Measurements from ENCODE around the gene SOX9.
"Not testable (repeated sequence)": the region's sequence is repeated elsewhere in the genome, so short reads cannot be mapped to it uniquely, and the experiment has no call there.

Gene SOX9

DNA sequence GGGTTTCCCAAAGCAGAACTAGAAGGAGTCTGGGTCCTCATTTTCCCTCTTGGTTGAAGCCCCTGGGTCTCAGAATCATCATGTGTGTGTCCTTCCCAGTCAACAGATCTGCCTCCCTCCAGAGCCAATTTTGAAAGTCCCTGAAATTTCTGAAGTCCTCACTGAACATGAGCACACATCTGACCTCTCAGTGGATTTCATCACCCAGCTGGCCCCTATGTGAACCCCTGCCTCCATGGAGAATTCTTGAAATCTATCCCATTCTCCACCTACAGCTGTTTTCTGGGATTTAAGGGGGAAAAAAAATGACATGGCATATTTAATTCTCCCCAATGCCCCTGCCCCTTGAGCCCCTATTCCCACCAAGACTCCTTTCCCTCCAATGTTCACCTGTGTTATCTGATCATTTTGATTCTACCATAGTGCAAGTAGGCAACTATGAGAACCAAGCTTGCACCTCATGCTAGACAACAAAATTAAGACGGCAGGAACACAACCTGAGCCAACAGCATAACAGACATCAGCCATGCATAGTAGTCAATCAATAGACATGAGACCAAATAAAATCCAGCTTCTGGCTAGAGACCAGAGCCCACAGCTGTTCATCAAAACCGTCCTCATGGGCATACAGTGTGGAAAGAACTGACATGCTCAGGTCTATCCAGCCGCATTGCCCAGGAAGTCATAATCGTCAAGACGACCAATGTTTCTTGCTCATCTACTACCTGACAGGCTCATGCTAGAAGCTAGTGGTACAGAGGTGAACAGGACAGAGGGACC, 14.9 kb downstream of the SOX9 start:
- no peaks in the 10 kb centered on the region for H3K36me3 Mint-ChIP-seq
- no peak overlapping the region for H3K4me3 Mint-ChIP-seq
- H3K27me3 Mint-ChIP-seq, result peaks cover 11% of the 10 kb centered on the region
- no peaks in the 10 kb centered on the region for H3K4me1 Mint-ChIP-seq
- no peaks in the 10 kb centered on the region for H3K9me3 Mint-ChIP-seq
- ATAC-seq, result no peak
- H3K27ac Mint-ChIP-seq, result no peak overlapping the region

DNA sequence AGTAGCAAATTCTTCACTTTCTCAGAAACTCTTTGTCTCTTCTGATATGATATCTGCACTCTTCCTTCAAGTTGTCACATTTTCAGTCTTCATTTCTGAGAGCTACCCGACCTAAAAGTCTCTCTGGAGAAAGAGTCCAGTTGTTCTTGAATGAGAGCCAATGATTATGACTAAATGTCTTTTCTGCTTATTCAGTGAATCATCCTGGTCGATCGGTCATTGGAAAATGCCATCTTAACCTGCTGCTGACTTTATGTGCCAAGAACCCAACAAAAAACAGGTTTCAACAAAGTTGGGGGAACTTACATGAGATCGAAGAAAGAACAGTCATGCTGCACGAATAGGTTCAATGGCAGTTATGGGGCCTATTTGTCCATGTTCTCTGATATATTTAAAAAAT, 15.9 kb downstream of the SOX9 start:
- H3K9me3 Mint-ChIP-seq, result no peaks in the 10 kb centered on the region

DNA sequence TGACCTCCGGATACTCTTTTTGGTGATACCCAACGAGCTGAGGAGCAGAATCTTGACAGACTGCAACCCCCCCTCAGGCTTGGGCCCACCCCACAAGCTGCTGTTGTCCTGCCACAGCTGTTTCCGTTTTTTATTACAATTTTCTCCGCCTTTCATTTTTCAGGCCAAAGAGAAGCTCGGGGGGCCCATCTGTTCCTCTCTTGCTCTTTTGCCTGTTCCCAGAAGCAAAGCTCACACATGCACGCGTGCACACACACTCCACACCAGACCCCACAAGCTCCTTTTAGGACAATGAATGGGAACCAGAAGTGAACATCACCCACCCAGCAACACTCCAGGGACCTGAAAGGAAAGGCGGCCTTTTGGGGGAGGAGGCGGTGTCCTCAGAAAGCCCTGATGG, 16.3 kb downstream of the SOX9 start:
- Mint-ChIP-seq H3K4me3 (no peak overlapping the region), H3K9me3 (no peaks in the 10 kb centered on the region)

More for the DNA sequence above, 15.9 kb downstream of the SOX9 start:
- Mint-ChIP-seq H3K27me3 (peaks cover 11% of the 10 kb centered on the region), H3K27ac (no peak overlapping the region), H3K4me1 (no peaks in the 10 kb centered on the region), H3K36me3 (no peaks in the 10 kb centered on the region), H3K4me3 (no peak overlapping the region)
- no peak for ATAC-seq

DNA sequence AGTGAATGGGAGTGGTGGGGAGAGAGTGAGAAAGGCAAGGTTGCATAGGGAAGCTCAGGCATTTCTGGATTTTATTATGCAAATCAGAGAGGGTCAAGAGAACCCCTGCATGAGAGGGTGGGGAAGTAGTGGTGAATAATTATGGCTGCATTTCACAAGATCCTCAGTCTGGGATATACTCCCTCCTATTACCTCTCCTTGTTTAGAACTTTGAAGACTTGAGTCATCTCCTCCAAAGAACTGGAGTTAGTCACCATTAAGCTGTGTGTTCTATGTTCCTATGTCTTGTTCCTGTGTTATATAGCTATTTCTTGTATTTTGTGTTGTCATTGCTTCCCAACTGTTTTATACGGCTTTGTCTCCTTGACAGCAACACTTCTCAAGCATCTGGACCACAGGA, 18.4 kb downstream of the SOX9 start:
- Mint-ChIP-seq H3K9me3 (no peaks in the 10 kb centered on the region), H3K4me3 (no peak overlapping the region), H3K4me1 (no peaks in the 10 kb centered on the region), H3K36me3 (no peaks in the 10 kb centered on the region), H3K27ac (no peak overlapping the region), H3K27me3 (peaks cover 7% of the 10 kb centered on the region)
- ATAC-seq, result no peak

More for the DNA sequence above, 16.3 kb downstream of the SOX9 start:
- Mint-ChIP-seq H3K27ac (no peak overlapping the region), H3K36me3 (no peaks in the 10 kb centered on the region), H3K4me1 (no peaks in the 10 kb centered on the region), H3K27me3 (peaks cover 11% of the 10 kb centered on the region)
- no peak for ATAC-seq

GRCh38 chr17:72141336-72141735, 20.5 kb downstream of the SOX9 start:
- no peak for ATAC-seq
- Mint-ChIP-seq H3K27me3 (peaks cover 6% of the 10 kb centered on the region), H3K36me3 (no peaks in the 10 kb centered on the region), H3K9me3 (peaks cover 6% of the 10 kb centered on the region), H3K4me3 (no peak overlapping the region), H3K4me1 (no peaks in the 10 kb centered on the region), H3K27ac (no peak overlapping the region)

DNA sequence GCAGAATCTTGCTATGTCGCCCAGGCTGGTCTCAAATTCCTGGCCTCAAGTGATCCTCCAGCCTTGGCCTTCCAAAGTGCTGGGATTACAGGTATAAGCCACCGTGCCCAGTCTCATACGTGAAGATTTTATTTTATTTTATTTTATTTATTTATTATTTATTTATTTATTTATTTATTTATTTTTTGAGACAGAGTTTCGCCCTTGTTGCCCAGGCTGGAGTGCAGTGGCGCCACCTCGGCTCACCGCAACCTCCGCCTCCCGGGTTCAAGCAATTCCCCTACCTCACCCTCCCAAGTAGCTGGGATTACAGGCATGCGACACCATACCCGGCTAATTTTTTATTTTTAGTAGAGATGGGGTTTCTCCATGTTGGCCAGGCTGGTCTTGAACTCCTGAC, 21.3 kb downstream of the SOX9 start:
- H3K36me3 Mint-ChIP-seq, result not testable (repeated sequence)
- peaks cover 14% of the 10 kb centered on the region for H3K27me3 Mint-ChIP-seq

GRCh38 chr17:72142614-72143013, 21.8 kb downstream of the SOX9 start:
- no peak for ATAC-seq
- Mint-ChIP-seq H3K9me3 (peaks cover 10% of the 10 kb centered on the region), H3K27ac (no peak overlapping the region), H3K4me3 (no peak overlapping the region), H3K4me1 (no peaks in the 10 kb centered on the region), H3K36me3 (no peaks in the 10 kb centered on the region), H3K27me3 (peaks cover 19% of the 10 kb centered on the region)

More for the DNA sequence above, 21.3 kb downstream of the SOX9 start:
- not testable (repeated sequence) for H3K9me3 Mint-ChIP-seq, H3K4me3 Mint-ChIP-seq, ATAC-seq, H3K4me1 Mint-ChIP-seq, H3K27ac Mint-ChIP-seq

GRCh38 chr17:72143245-72143644, 22.4 kb downstream of the SOX9 start:
- no peak overlapping the region for H3K4me3 Mint-ChIP-seq
- no peak overlapping the region for H3K27ac Mint-ChIP-seq
- peaks cover 10% of the 10 kb centered on the region for H3K9me3 Mint-ChIP-seq
- ATAC-seq, result no peak
- H3K4me1 Mint-ChIP-seq, result no peaks in the 10 kb centered on the region
- H3K27me3 Mint-ChIP-seq, result peaks cover 19% of the 10 kb centered on the region
- no peaks in the 10 kb centered on the region for H3K36me3 Mint-ChIP-seq

- Mint-ChIP-seq H3K36me3 (no peaks in the 10 kb centered on the region), H3K27me3 (peaks cover 19% of the 10 kb centered on the region), H3K4me3 (no peak overlapping the region), H3K9me3 (peaks cover 10% of the 10 kb centered on the region), H3K27ac (no peak overlapping the region), H3K4me1 (no peaks in the 10 kb centered on the region)
- ATAC-seq, result no peak
These were observed 23.3 kb downstream of the SOX9 start for GRCh38 chr17:72144101-72144500.

GRCh38 chr17:72145562-72145961, 24.7 kb downstream of the SOX9 start:
- Mint-ChIP-seq H3K4me3 (no peak overlapping the region), H3K4me1 (no peaks in the 10 kb centered on the region), H3K27ac (no peak overlapping the region), H3K27me3 (peaks cover 22% of the 10 kb centered on the region), H3K9me3 (peaks cover 10% of the 10 kb centered on the region), H3K36me3 (no peaks in the 10 kb centered on the region)
- ATAC-seq, result no peak

GRCh38 chr17:72145962-72146361, 25.1 kb downstream of the SOX9 start:
- no peak for ATAC-seq
- H3K9me3 Mint-ChIP-seq, result peaks cover 10% of the 10 kb centered on the region
- no peaks in the 10 kb centered on the region for H3K36me3 Mint-ChIP-seq
- H3K4me3 Mint-ChIP-seq, result no peak overlapping the region
- H3K4me1 Mint-ChIP-seq, result no peaks in the 10 kb centered on the region
- peaks cover 26% of the 10 kb centered on the region for H3K27me3 Mint-ChIP-seq
- H3K27ac Mint-ChIP-seq, result no peak overlapping the region

DNA sequence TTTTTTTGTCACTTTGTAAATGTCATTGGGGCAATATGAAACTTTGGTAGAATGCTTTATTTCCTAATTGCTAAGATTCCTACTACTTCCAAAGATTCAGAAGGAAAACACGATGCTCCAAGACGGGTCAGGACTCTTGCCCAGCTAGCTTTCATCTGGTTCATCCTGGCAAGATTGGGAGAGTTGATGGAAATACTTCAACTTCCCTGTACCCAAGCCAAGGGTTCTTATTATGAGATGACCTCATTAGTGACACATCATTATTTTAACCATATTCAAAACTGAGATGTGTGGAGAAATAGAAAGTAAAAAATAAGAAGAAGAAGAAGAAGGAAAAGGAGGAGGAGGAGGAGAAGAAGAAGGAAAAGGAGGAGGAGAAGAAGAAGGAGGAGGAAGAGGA, 25.6 kb downstream of the SOX9 start:
- Mint-ChIP-seq H3K36me3 (no peaks in the 10 kb centered on the region), H3K27me3 (peaks cover 30% of the 10 kb centered on the region), H3K9me3 (peaks cover 10% of the 10 kb centered on the region), H3K27ac (no peak overlapping the region), H3K4me1 (no peaks in the 10 kb centered on the region), H3K4me3 (no peak overlapping the region)
- no peak for ATAC-seq

DNA sequence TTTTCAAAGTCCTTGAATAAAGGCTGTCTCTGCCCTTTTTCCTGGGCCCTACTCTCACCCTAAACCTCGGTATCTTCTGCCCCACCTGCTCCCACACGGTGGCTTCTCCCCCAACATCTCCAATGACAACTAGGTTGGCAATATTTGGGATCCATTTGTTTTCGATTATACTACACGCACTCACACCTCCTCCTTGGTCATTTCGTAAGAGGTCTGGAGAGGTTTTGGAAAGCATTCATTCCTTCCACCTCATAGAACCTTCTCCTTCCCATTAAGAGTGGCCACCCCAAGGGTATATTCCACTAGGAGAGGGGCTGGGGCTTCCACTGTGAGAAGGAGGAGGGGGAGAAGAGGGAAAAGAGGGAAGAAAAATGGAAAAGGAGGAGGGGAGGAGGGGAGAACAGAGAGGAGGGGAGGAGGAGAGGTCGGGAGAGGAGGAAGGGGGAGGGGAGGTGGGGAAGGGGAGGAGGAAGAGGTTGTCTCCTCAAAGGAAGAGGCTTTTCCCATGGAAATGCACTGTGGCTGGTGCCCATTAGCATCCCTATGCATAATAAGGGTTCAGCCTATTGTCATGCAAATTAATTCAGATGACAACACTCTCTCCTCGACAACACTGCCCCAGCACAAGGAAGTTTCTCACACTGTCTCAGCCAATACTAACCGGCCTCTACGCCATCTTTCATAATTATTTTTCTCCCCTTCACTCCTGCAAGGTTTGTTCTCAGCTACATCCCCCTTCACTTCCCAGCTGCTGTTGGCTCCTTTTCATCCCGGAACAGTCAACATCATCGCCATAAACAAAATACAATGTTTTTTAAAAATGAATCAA, 30.0 kb downstream of the SOX9 start:
- ATAC-seq, result no peak
- H3K4me3 Mint-ChIP-seq, result no peak overlapping the region
- H3K27ac Mint-ChIP-seq, result no peak overlapping the region
- H3K9me3 Mint-ChIP-seq, result peaks cover 8% of the 10 kb centered on the region
- peaks cover 31% of the 10 kb centered on the region for H3K27me3 Mint-ChIP-seq
- H3K36me3 Mint-ChIP-seq, result no peaks in the 10 kb centered on the region
- no peaks in the 10 kb centered on the region for H3K4me1 Mint-ChIP-seq

DNA sequence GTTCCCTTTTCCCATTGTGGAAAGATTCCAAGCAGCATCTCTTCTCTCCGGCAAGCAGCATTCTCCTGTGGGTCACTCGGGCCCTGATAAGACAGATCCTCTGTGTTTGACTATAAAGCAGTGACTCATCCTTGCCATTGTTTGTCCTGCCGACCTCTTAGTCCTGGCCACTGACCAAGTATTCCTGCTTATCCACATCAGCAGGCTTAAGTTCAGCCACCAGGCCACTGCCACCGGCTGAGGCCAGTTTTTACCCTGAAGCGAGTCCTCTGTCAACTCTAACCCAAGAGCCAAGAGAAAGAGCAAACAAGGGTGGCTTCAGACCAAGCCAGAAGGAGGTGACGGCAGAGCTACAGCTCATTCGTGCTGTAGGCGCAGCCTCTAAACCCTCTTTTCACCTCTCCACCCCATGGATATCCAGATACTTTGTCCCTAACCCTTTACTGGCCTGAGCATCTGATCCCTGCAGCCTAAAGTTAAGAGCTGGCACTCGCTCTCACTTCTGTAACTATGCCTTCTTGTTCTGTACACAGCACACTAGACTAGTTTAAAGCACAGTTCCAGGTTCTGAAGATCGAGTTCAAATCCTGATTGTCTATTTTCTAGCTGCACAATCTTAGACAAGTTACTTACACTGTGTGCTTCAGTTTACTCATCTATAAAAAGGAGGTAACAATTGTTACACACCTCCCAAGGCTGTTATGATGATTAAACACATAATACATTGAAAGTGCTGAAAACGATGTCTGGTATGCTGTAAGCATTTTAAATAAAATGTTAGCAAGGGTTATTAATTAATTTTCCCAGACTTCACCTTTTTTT, 31.0 kb downstream of the SOX9 start:
- Mint-ChIP-seq H3K9me3 (peaks cover 4% of the 10 kb centered on the region), H3K4me3 (no peak overlapping the region), H3K27me3 (peaks cover 22% of the 10 kb centered on the region), H3K4me1 (no peaks in the 10 kb centered on the region), H3K27ac (no peak overlapping the region), H3K36me3 (no peaks in the 10 kb centered on the region)
- ATAC-seq, result no peak

GRCh38 chr17:72152387-72152929, 31.6 kb downstream of the SOX9 start:
- no peak overlapping the region for H3K4me3 Mint-ChIP-seq
- no peaks in the 10 kb centered on the region for H3K36me3 Mint-ChIP-seq
- H3K4me1 Mint-ChIP-seq, result no peaks in the 10 kb centered on the region
- no peak overlapping the region for H3K27ac Mint-ChIP-seq
- H3K27me3 Mint-ChIP-seq, result peaks cover 15% of the 10 kb centered on the region
- no peak for ATAC-seq
- H3K9me3 Mint-ChIP-seq, result no peaks in the 10 kb centered on the region
